Heart left ventricle (tissue), 13 donors: ENCODE measurements around the gene CSHL1.
"Not testable (repeated sequence)": the region's sequence is repeated elsewhere in the genome, so short reads cannot be mapped to it uniquely, and the experiment has no call there.

Source experiments
- POLR2A ChIP-seq, 2 donors: fragments of 450-650 bp; IDR thresholded peaks; one replicate each; pipeline ENCODE4 v1.6.1; 2017; ENCODE audit warnings: antibody characterized with exemption in 2 of 2, mild to moderate bottlenecking in 2 of 2, moderate library complexity in 2 of 2
- TF ChIP-seq, protein P1 (sequence below), 12 donors: fragments of 200-600 bp; sonication (generic) in 4 of 12; IDR thresholded peaks; one replicate each; pipeline versions ENCODE4 v1.5.0 to v1.8.0; 2018 to 2022; ENCODE audit warnings: antibody characterized with exemption in 12 of 12, mild to moderate bottlenecking in 5 of 12
- donor health status: ischemic (EF 13 %, LVEDD 7.1; RV severe dilation, severe dysfunction).
- donor health status: DM: no; HTN: yes; CAD: no.
- donor health status: DM: no; HTN: no; CAD: no.
- donor health status: ischemic (EF 25% LVEDD 6.9; RV normal size, moderate dysfunction).
- donor health status: ischemic (EF 25% LVEDD 5.7; RV mildly dilated, moderate dysfunction).
- donor health status: ischemic (EF 35%, LVEDD 5.7; RV mildly dilated, moderate dysfunction).
- donor health status: nonischemic (EF 11% LVEDD 7.7; RV severe dilation, severe dysfunction).
- donor health status: DM: yes; HTN: yes; CAD: no.
- donor health status: PGD.
- donor health status: ischemic (EF 29% LVEDD 5.4; RV normal size, mild dysfunction).
- donor health status: nonischemic (EF 23%, LVEDD 6.1; RV moderate dilation, normal function).

DNA sequence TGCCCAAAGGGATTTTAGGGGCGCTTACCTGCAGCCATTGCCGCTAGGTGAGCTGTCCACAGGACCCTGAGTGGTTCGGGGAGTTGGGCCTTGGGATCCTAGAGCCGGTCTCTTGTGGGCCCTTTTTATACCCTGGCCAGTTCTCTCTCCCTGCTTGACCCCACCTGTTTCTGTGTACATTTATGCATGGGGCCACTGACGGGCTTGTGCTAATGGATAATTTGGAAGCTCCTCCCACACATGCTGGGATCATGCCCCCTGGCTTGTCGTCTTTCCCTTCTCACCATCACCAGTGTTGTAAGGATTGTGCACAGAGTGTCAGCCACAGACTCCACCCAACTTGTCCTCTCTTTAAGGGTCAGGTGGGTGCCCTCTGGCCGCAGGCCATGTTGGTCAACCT is 37.5 kb downstream of the CSHL1 start, which contains the start of gene CSH2:
- TF ChIP-seq, protein P1, sequence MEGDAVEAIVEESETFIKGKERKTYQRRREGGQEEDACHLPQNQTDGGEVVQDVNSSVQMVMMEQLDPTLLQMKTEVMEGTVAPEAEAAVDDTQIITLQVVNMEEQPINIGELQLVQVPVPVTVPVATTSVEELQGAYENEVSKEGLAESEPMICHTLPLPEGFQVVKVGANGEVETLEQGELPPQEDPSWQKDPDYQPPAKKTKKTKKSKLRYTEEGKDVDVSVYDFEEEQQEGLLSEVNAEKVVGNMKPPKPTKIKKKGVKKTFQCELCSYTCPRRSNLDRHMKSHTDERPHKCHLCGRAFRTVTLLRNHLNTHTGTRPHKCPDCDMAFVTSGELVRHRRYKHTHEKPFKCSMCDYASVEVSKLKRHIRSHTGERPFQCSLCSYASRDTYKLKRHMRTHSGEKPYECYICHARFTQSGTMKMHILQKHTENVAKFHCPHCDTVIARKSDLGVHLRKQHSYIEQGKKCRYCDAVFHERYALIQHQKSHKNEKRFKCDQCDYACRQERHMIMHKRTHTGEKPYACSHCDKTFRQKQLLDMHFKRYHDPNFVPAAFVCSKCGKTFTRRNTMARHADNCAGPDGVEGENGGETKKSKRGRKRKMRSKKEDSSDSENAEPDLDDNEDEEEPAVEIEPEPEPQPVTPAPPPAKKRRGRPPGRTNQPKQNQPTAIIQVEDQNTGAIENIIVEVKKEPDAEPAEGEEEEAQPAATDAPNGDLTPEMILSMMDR (IDR thresholded peaks at IDR 0.05): not testable (repeated sequence)
- TF ChIP-seq POLR2A (IDR thresholded peaks at IDR 0.05): not testable (repeated sequence)
